B cell (primary cell): ENCODE data around the gene ZSCAN23.

Source experiments
- CTCF ChIP-seq: fragments of 200-600 bp; IDR thresholded peaks from one replicate; pipeline ENCODE4 v1.8.0; 2022; ENCODE audit warnings: antibody characterized with exemption, mild to moderate bottlenecking
- EZH2 ChIP-seq: IDR thresholded peaks from 2 replicates; pipeline ENCODE4 v1.6.1; 2012; ENCODE audit warnings: borderline replicate concordance, low read depth, mild to moderate bottlenecking, moderate library complexity, low read length; ENCODE audit not compliant: insufficient read depth, poor library complexity, severe bottlenecking

- TF ChIP-seq CTCF (no peak), EZH2 (no peak)
Observed at GRCh38 chr6:28458568-28458967, 15.3 kb upstream of the ZSCAN23 start.
